Measurements from ENCODE around the gene PGP.
"Not testable (repeated sequence)": the region's sequence is repeated elsewhere in the genome, so short reads cannot be mapped to it uniquely, and the experiment has no call there.

The PGP gene

GRCh38 chr16:2214719-2214968 is at the start of gene PGP:
TSS of gene PGP (minus strand) at chr16:2214840. CDS start at chr16:2214777, 63 bp downstream.
- DNase-seq: no peak

- not testable (repeated sequence) for DNase-seq
These were observed 48.4 kb upstream of the PGP start for GRCh38 chr16:2263026-2263425.

- DNase-seq: no peak
These were observed 45.6 kb upstream of the PGP start for GRCh38 chr16:2260250-2260649.

GRCh38 chr16:2258530-2258929 is 43.9 kb upstream of the PGP start:
- not testable (repeated sequence) for DNase-seq

- DNase-seq: no peak
These were observed 43.1 kb upstream of the PGP start for GRCh38 chr16:2257726-2258125.

GRCh38 chr16:2256531-2257140 is 42.0 kb upstream of the PGP start:
- no peak for DNase-seq

GRCh38 chr16:2253293-2253692 is 38.7 kb upstream of the PGP start:
- DNase-seq: no peak

GRCh38 chr16:2252806-2253148 is 38.1 kb upstream of the PGP start:
- no peak for DNase-seq

GRCh38 chr16:2251296-2252111 is 36.9 kb upstream of the PGP start, which contains the start of gene ECI1:
TSS of gene ECI1 (minus strand) at chr16:2251587. CDS start at chr16:2251566, 21 bp downstream.
- DNase-seq: peak; percentile 75

- DNase-seq: no peak
These were observed 36.1 kb upstream of the PGP start for GRCh38 chr16:2250652-2251295.

GRCh38 chr16:2246301-2246885 is 31.8 kb upstream of the PGP start:
- no peak for DNase-seq

GRCh38 chr16:2244926-2245795 is 30.5 kb upstream of the PGP start:
- no peak for DNase-seq

- DNase-seq: peak; percentile 23
These were observed 29.7 kb upstream of the PGP start for GRCh38 chr16:2244301-2244700.

GRCh38 chr16:2243781-2244180 is 29.1 kb upstream of the PGP start:
- no peak for DNase-seq

- no peak for DNase-seq
These were observed 28.4 kb upstream of the PGP start for GRCh38 chr16:2243031-2243528.

GRCh38 chr16:2242598-2242997 is 28.0 kb upstream of the PGP start:
- no peak for DNase-seq

GRCh38 chr16:2240331-2240730 is 25.7 kb upstream of the PGP start:
- not testable (repeated sequence) for DNase-seq

GRCh38 chr16:2238838-2239675 is 24.4 kb upstream of the PGP start:
- DNase-seq: no peak

- DNase-seq: no peak
These were observed 23.7 kb upstream of the PGP start for GRCh38 chr16:2238150-2238837.

GRCh38 chr16:2237493-2238149 is 23.0 kb upstream of the PGP start:
- no peak for DNase-seq

- DNase-seq: no peak
These were observed 22.5 kb upstream of the PGP start for GRCh38 chr16:2237102-2237482.
